Measurements from ENCODE around the gene SLC16A10.
"Not testable (repeated sequence)": the region's sequence is repeated elsewhere in the genome, so short reads cannot be mapped to it uniquely, and the experiment has no call there.

Gene SLC16A10

DNA sequence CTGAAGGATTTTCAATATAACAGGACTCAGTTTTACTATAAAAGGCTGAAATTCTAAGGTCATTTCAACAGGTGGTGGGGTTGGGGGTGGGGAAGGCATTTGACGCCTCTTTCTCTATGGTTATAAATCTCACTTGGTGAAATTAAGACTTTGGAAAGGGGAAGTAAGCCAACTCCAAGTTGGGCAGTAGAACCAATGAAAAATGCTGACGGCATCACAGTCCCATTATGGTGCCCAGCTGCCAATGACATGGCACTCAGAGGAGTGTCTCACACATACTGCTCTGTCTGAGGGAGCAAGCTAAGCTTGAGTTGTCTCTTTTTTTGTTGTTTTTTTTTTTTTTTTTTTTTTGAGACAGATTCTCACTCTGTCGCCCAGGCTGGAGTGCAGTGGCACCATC lies 4.7 kb downstream of the SLC16A10 start:
- no peak overlapping the region for H2AFZ ChIP-seq (ENCODE audit: low read length)
- no peak overlapping the region for H3K4me2 ChIP-seq (ENCODE audit: low read length)
- no peak overlapping the region for H3K9ac ChIP-seq (ENCODE audit: low read length)
- H3K4me1 ChIP-seq (ENCODE audit: insufficient read depth, low read length, severe bottlenecking) = peaks cover 30% of the 10 kb centered on the region
- H3K4me3 ChIP-seq (ENCODE audit: low read depth, low read length, poor library complexity, severe bottlenecking) = no peak overlapping the region
- no peaks in the 10 kb centered on the region for H3F3A ChIP-seq (ENCODE audit: insufficient read depth, low read length)
- H3K27me3 ChIP-seq (ENCODE audit: insufficient read depth, low read length) = no peaks in the 10 kb centered on the region
- peaks cover 3% of the 10 kb centered on the region; the same call in 1 of the 2 replicates for H3K36me3 ChIP-seq (ENCODE audit: insufficient read depth, low read length)
- TF ChIP-seq, protein P1, sequence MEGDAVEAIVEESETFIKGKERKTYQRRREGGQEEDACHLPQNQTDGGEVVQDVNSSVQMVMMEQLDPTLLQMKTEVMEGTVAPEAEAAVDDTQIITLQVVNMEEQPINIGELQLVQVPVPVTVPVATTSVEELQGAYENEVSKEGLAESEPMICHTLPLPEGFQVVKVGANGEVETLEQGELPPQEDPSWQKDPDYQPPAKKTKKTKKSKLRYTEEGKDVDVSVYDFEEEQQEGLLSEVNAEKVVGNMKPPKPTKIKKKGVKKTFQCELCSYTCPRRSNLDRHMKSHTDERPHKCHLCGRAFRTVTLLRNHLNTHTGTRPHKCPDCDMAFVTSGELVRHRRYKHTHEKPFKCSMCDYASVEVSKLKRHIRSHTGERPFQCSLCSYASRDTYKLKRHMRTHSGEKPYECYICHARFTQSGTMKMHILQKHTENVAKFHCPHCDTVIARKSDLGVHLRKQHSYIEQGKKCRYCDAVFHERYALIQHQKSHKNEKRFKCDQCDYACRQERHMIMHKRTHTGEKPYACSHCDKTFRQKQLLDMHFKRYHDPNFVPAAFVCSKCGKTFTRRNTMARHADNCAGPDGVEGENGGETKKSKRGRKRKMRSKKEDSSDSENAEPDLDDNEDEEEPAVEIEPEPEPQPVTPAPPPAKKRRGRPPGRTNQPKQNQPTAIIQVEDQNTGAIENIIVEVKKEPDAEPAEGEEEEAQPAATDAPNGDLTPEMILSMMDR (IDR thresholded peaks at IDR 0.05; ENCODE audit: low read length) = no peak
- no peak for TF ChIP-seq EZH2 (IDR thresholded peaks at IDR 0.05; ENCODE audit: borderline replicate concordance, low read length)
- no peak overlapping the region for H3K27ac ChIP-seq (ENCODE audit: low read depth, low read length, poor library complexity, severe bottlenecking)
- no peaks in the 10 kb centered on the region for H4K20me1 ChIP-seq (ENCODE audit: insufficient read depth, low read length)
- no peaks in the 10 kb centered on the region for H3K9me3 ChIP-seq (ENCODE audit: low read length)
- no peaks in the 10 kb centered on the region for H3K79me2 ChIP-seq (ENCODE audit: insufficient read depth, low read length)
- no peaks in the 10 kb centered on the region for H3K9me2 ChIP-seq (ENCODE audit: low read depth, low read length)

DNA sequence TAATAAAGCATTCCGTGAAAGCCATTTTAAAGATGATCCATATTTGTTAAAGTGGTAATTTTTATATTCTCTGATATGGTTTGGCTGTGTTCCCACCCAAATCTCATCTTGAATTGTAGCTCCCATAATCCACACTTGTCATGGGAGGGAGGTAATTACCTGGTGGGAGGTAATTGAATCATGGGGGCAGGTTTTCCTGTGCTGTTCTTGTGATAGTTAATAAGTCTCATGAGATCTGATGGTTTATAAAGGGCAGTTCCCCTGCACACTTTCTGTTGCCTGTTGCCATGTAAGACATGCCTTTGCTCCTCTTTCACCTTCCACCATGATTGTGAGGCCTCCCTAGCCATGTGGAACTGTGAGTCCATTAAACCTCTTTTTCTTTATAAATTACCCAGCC lies 8.2 kb downstream of the SLC16A10 start:
- not testable (repeated sequence) for H3K79me2 ChIP-seq (ENCODE audit: insufficient read depth, low read length); H3K27me3 ChIP-seq (ENCODE audit: insufficient read depth, low read length); H3K9ac ChIP-seq (ENCODE audit: low read length); H3K9me3 ChIP-seq (ENCODE audit: low read length); H3K36me3 ChIP-seq (ENCODE audit: insufficient read depth, low read length); H3K4me3 ChIP-seq (ENCODE audit: low read depth, low read length, poor library complexity, severe bottlenecking); H3K4me2 ChIP-seq (ENCODE audit: low read length); H3K27ac ChIP-seq (ENCODE audit: low read depth, low read length, poor library complexity, severe bottlenecking); H3K9me2 ChIP-seq (ENCODE audit: low read depth, low read length); H4K20me1 ChIP-seq (ENCODE audit: insufficient read depth, low read length); H2AFZ ChIP-seq (ENCODE audit: low read length); H3F3A ChIP-seq (ENCODE audit: insufficient read depth, low read length)
- H3K4me1 ChIP-seq (ENCODE audit: insufficient read depth, low read length, severe bottlenecking) = peaks cover 13% of the 10 kb centered on the region

DNA sequence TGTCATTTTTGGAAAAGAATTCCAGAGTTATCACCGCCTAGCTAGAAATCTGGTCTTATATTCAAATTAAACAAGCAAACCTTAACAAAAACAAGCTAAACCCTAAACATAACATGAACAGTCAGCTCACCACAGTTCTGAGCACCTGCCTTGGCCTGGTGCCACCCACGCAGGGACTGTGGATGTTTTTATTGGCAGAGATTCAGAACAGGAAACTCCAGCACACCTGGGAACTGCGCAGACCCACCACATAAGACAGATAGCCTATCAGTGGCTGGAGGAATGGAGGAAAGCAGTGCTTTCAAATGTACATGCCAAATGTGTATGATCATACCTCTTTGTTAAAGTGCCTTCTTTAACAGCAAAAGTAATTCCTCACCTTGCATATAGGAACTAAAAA lies 8.9 kb downstream of the SLC16A10 start:
- Histone ChIP-seq H2AFZ (ENCODE audit: low read length) (no peak overlapping the region), H4K20me1 (ENCODE audit: insufficient read depth, low read length) (no peaks in the 10 kb centered on the region), H3K27me3 (ENCODE audit: insufficient read depth, low read length) (no peaks in the 10 kb centered on the region), H3K4me1 (ENCODE audit: insufficient read depth, low read length, severe bottlenecking) (peaks cover 13% of the 10 kb centered on the region), H3K4me2 (ENCODE audit: low read length) (no peak overlapping the region; the same call in 1 of the 2 replicates), H3K27ac (ENCODE audit: low read depth, low read length, poor library complexity, severe bottlenecking) (no peak overlapping the region), H3K36me3 (ENCODE audit: insufficient read depth, low read length) (peaks cover 3% of the 10 kb centered on the region; the same call in 1 of the 2 replicates), H3K9me2 (ENCODE audit: low read depth, low read length) (no peaks in the 10 kb centered on the region), H3K9ac (ENCODE audit: low read length) (no peak overlapping the region), H3F3A (ENCODE audit: insufficient read depth, low read length) (no peaks in the 10 kb centered on the region), H3K4me3 (ENCODE audit: low read depth, low read length, poor library complexity, severe bottlenecking) (no peak overlapping the region), H3K9me3 (ENCODE audit: low read length) (no peaks in the 10 kb centered on the region), H3K79me2 (ENCODE audit: insufficient read depth, low read length) (no peaks in the 10 kb centered on the region)
- TF ChIP-seq, protein P1 (IDR thresholded peaks at IDR 0.05; ENCODE audit: low read length) = no peak
- TF ChIP-seq EZH2 (IDR thresholded peaks at IDR 0.05; ENCODE audit: borderline replicate concordance, low read length) = no peak

DNA sequence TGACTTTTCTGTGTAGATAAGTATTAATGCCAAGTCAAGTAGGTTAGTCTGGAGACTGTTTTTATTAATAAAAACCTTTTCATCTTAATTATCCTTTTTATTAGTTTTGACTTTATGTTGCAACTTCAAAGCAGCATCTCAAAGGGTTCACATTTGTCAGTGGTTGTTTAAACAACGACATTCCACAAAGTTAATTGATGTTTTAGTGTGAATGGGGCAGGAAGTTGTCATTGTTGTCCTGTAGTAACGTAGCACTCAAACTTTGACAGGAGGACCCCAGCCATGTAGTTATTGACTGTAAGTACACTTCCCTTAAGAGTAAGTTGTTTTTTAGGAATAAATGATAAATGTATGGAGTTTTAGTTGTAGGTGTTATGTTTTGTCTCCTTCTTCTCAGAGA lies 11.3 kb downstream of the SLC16A10 start:
- no peaks in the 10 kb centered on the region for H3K9me2 ChIP-seq (ENCODE audit: low read depth, low read length)
- TF ChIP-seq, protein P1 (IDR thresholded peaks at IDR 0.05; ENCODE audit: low read length) = no peak
- no peak for TF ChIP-seq EZH2 (IDR thresholded peaks at IDR 0.05; ENCODE audit: borderline replicate concordance, low read length)
- no peaks in the 10 kb centered on the region for H3K79me2 ChIP-seq (ENCODE audit: insufficient read depth, low read length)
- H3K4me3 ChIP-seq (ENCODE audit: low read depth, low read length, poor library complexity, severe bottlenecking) = no peak overlapping the region
- H3K9ac ChIP-seq (ENCODE audit: low read length) = no peak overlapping the region
- no peaks in the 10 kb centered on the region for H4K20me1 ChIP-seq (ENCODE audit: insufficient read depth, low read length)
- H3F3A ChIP-seq (ENCODE audit: insufficient read depth, low read length) = no peaks in the 10 kb centered on the region
- H3K36me3 ChIP-seq (ENCODE audit: insufficient read depth, low read length) = peaks cover 3% of the 10 kb centered on the region; the same call in 1 of the 2 replicates
- no peaks in the 10 kb centered on the region for H3K9me3 ChIP-seq (ENCODE audit: low read length)
- no peaks in the 10 kb centered on the region for H3K27me3 ChIP-seq (ENCODE audit: insufficient read depth, low read length)
- H3K4me2 ChIP-seq (ENCODE audit: low read length) = no peak overlapping the region
- no peak overlapping the region for H2AFZ ChIP-seq (ENCODE audit: low read length)
- H3K4me1 ChIP-seq (ENCODE audit: insufficient read depth, low read length, severe bottlenecking) = peaks cover 13% of the 10 kb centered on the region
- H3K27ac ChIP-seq (ENCODE audit: low read depth, low read length, poor library complexity, severe bottlenecking) = no peak overlapping the region
